HG02981 (cell line): ENCODE data around the gene C10orf90.

Experiments used
- ATAC-seq: cut with Tn5 transposase; IDR thresholded peaks from one replicate; pipeline ENCODE4 v1.9.1; 2021; ENCODE audit warnings: mild to moderate bottlenecking, moderate library complexity; ENCODE audit not compliant: unreplicated experiment

The C10orf90 gene

DNA sequence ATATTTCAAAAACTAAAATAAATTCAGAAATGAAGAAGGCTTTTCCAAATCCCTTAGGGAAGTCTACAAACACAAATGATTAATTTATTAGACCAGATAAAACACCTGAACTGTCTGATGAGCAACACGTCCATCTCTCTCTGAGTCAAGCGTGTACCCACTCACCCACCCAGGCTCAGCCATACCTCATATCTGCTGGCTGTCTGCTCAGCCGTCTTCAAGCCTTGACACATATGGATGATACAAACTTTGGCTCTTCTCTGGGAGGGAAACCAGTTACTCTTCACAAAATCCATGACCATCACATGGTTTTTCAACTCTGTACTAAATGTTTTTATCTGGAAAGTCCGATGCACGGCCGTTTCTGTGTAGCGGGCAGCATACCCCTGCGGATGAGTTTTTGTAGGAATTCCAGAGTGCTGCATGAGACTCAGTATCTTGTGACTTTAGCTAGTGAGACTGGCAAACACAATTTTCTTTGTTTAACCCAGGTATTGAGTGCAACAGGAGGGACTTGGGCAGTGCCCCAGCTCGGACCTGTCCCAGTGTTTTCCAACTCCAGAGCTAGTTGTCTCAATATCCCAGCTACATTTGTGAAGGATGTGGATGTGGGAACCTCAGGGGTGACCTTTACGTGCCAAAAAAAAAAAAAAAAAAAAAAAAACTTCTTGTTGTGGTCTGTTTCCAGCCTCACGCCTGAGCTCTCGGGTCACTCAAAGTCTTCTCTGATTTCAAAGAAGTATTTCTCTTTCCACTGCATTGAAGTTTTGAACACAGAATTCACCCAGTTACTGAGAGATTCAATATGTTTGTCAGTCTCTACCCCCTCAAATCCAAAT lies at the start of gene C10orf90:
Gene C10orf90 (minus strand): TSS at position 638 of the 839 bp plus-strand sequence. CDS start 213 bp downstream, at position 425.
- ATAC-seq, result no peak

DNA sequence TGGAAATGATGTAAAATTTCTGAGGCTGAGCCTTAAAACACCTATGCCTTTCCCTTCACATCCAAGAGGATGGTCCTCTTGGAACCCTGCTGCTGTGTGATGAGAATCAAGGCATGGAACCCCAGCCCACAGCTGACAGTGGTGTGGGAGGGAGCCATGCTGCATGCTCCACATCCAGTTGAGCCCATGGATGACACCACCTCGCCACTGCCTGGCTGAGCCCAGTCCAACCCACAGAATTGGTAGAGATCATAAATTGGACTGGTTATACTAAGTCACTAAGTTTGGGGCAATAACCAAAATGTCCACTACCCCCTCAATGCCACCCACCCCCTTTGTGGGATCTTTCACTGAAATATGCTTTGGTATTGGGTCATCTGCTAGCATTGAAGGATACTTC lies 45.9 kb upstream of the C10orf90 start:
- no peak for ATAC-seq

DNA sequence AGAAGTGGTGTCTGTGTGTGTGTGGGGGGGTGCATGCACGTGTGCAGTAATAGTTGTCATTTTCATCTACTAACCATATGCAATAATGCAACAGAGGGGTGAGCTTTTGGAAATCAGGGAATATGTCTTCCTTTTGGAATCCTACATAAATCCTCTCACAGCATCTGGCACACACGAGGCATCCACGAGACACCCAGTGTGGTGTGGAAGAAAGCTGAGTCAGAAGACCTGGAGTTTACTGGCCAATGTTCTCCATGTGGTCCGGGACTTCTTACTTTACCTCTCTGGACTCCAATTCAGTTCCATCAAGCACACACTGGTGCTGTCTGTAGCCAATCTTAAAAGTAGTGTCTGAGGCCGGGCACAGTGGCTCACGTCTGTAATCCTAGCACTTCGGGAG lies 43.1 kb upstream of the C10orf90 start:
- no peak for ATAC-seq

- ATAC-seq, result no peak
Observed at GRCh38 chr10:126712681-126713080, 42.2 kb upstream of the C10orf90 start.

DNA sequence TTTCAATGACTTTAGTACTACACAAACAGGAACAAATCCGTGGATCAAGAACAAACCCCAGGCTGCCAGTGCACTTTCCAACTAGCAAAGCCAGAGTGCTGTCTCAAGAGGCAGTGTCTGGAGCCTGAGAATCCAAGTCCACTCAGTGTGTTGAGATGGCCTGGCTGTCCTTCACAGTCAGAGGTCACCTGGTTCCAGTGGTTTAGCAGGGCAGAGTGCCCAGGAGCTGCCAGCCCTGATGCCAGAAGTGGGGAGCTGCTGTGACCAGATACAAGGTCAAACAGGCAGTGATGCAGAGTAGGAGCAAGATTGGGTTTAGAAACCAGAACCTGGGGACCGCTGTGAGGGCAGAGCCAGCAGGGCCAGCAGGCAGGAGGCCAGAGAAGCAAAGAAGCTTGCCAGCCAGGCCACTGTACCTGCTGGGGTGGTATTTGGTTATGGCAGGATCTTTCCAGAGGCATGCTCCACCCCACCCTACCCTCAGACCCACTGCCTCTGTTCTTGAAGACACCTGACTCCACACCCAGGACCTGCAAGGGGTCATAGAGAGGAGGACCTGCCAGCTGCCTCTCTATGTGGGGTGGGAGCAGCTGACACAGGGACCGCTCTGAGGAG lies 35.6 kb upstream of the C10orf90 start:
- ATAC-seq, result no peak

DNA sequence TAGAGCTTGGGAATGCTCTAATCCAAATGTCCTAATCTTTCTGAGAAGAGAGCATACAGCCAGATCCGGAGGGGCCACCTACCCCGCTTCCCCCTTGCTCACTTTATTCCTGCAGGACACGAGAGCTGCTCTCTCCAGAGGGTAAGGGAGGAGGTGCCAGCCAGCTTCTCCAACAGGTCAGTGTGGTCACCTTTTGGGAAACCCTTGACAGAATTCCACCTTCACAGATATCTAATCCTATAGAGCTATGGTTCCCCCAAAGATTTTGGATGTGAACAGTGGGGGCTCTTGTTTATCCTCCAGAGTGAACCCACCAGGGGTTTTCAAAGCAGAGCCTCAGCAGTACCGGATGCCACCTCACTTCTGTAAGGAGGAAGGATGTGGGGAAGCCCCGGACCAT lies 34.6 kb upstream of the C10orf90 start:
- ATAC-seq, result no peak

- no peak for ATAC-seq
Observed at GRCh38 chr10:126704649-126705048, 34.2 kb upstream of the C10orf90 start.

GRCh38 chr10:126702181-126702580 lies 31.7 kb upstream of the C10orf90 start:
- ATAC-seq, result no peak

DNA sequence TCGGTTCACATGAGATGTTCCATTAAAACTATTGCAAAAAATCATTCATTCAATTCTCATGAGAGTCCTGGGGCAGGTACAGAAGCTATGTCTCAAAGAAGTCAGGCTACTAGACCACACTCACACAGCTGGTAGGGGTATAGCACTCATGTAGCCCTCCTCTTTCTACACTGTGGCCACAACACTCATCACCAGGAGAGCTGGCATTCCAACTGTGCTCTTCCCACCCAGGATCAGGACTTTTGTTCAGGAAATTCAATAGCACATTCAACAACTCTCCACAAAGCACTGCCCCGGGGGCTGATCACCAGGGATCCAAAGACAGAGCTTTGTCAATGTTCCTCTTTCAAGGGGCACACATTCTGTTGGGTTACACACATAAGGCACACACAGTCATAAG lies 31.0 kb upstream of the C10orf90 start:
- no peak for ATAC-seq

DNA sequence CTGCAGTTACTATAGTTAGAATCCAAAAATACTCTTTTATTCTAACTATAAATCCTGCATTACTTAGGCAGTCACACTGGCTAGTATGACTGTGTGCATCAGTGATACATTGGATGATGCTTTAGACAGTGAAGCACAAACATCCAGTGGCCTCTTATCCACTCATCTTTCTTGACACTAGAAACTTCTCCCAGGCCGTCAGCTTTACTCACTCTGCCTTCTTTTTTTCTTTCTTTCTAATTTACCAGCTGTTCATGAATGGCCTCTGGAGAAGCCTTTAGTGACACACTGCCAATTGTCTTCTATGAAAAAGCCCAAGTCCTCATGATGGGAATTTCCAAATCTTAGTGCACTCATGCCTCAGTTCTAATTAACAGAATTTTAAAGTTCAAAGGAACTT lies 26.2 kb upstream of the C10orf90 start:
- no peak for ATAC-seq

GRCh38 chr10:126691456-126691855 lies 21.0 kb upstream of the C10orf90 start:
- no peak for ATAC-seq

DNA sequence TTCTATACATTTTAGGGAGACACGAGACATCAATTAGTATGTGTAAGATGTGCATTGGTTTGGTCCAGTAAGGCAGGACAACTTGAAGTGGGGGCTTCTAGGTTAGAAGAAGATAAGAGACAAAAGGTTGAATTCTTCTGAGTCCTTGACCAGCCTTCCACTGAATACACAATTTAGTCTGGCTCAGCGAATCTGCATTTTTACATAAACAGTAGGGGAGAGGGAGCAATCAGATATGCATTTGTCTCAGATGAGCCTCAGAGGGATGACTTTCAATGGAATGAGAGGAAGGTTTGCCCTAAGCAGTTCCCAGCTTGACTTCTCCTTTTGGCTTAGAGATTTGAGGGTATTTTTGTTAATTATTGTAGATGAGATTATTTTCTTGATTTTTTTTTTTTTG lies 20.0 kb upstream of the C10orf90 start:
- no peak for ATAC-seq

GRCh38 chr10:126689461-126689994 lies 19.0 kb upstream of the C10orf90 start:
- no peak for ATAC-seq

DNA sequence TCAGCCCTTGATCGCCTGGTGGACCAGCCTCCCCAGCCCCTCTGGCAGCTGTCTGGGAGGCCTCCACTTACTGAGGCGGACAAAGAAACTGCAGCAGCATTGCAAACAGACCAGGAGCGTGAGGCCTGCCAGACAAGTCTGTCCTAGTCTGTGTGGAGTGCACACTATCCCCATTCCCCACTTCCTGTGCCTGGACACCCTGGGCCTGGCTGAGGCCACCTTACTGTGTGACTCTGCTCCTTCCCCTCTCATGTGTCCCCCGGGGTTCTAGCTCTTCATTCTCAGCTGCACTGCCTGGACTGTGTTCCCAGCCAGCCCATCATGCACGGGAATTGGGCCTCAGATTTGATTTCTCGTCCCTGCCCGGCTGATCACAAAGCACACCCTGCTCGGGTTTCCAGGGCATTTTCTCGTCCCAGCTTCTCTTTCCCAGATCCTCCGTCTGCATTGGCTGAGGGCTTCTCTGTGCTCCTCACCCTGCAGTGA lies 16.7 kb upstream of the C10orf90 start:
- ATAC-seq, result no peak

- no peak for ATAC-seq
Observed at GRCh38 chr10:126686719-126687118, 16.2 kb upstream of the C10orf90 start.

- no peak for ATAC-seq
Observed at GRCh38 chr10:126686268-126686667, 15.8 kb upstream of the C10orf90 start.

DNA sequence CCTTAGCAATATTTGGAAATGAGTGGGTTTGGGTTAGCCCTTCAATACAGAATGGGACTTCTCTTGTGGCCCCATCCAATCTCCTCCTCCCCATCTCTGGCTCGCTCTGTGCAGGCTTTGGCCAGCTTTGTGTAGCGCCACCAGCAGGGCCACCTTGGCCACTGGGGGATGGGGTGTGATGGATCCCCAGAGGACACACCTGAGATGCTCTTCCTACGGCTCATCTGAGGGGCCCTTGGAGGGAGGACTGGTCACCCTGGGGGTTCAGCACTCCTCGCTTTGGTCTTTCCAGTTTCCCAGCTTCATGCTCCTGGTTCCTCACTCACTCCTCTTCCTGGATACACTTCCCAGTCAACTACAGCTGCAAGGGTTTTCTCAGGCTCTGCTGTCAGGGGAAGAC lies 15.3 kb upstream of the C10orf90 start:
- no peak for ATAC-seq

DNA sequence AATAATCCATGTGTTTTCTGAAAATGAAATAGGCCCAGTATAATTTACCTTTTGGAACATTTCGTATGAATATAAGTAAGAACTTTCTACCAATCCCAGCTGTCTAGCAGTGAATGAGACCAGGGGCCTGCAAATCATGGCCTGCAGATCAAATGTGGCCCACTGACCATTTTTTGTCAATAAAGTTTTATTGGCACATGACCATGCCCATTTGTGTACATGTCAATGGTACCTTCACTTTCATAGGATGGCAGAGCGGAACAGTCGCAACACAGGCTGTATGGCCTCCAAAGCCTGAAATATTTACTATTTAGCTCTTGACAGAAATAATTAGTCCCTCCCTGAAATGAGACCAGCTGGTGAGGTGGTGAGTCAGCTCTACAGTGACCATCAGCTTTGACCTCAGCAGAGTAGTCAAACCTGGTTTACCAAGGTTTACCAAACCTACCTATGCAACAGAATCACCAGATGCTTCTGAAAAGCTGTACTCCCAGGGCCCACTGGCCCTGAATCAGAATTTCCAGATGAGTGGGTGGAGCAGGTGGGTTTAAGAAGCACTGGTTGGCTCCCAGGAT lies 13.8 kb upstream of the C10orf90 start:
- no peak for ATAC-seq

DNA sequence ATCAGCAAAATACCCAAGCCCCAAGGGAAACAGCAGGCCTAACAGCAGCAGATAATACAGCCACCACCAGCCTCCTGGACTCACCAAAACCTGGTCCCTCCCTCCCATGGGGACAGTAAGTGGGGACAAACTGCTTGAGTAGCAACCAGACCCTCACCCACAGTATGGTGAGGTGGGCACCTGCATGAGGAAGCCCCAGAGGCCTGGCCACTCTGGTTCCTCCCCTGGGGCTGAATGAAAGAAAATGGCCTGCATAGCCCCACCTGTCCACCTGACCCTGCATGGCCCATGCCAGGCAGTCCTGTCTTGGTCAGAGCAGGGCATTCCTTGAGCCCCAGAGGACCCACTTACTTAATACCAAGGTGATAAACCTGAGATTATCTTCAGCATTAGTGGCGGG lies 13.0 kb upstream of the C10orf90 start:
- no peak for ATAC-seq

DNA sequence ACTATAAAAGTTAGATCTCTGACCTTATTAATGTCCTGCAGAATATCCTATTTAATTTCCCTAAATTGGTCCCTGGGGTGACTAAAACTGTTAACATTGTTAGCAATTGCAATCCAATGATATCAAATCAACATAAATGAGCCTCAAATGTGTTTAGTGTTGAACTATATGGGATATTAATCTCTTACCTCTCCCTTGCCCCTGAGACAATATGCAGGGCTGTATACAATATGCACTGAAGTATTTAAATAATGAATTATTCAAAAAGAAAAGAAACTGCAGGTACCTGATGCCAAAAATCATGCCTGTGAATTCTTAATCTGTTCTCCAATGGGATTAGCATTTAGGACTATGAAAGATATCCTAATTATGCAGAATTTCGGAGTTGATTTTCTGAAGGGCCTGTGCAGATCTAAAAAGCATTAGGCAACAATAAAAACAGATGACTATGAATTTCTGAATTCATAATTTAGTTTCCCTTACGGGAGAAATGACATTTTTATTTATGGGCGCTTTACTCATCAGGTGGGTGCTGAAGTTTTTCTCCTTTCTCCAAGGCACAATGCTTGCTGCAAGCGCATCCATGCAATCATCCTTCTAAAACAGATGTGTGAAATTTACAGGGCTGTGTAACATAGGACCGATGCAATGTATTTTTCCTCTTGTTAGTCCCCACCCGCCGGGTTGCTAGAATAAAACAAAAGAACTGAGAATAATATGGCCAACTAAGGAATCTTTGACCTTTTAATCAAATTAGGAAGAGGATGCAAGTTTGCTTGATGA lies 5.4 kb upstream of the C10orf90 start:
- no peak for ATAC-seq
